ENCODE measurements around the gene KCNIP3.

KCNIP3 gene

GRCh38 chr2:95346231-95346737 is 49.1 kb downstream of the KCNIP3 start:
- TF ChIP-seq CTCF (IDR thresholded peaks at IDR 0.05): no peak

- TF ChIP-seq CTCF (IDR thresholded peaks at IDR 0.05): peak; percentile 6; the same call in 1 of the 2 replicates
These were observed 49.9 kb downstream of the KCNIP3 start for GRCh38 chr2:95346738-95347671.

- TF ChIP-seq CTCF (IDR thresholded peaks at IDR 0.05): no peak
These were observed 50.8 kb downstream of the KCNIP3 start for GRCh38 chr2:95347681-95348608.

- no peak for TF ChIP-seq CTCF (IDR thresholded peaks at IDR 0.05)
These were observed 51.7 kb downstream of the KCNIP3 start for GRCh38 chr2:95348609-95349567.

GRCh38 chr2:95349568-95350322 is 52.6 kb downstream of the KCNIP3 start:
- TF ChIP-seq CTCF (IDR thresholded peaks at IDR 0.05): no peak

- TF ChIP-seq CTCF (IDR thresholded peaks at IDR 0.05): no peak
These were observed 53.2 kb downstream of the KCNIP3 start for GRCh38 chr2:95350368-95350767.
